H1 (cell line): ENCODE data around the gene GXYLT2. TPM values are rescaled to one million over a fixed set of nuclear protein-coding genes. Genes with fewer than 3 reads are reported as not detected.

Source experiments
- polyA plus RNA-seq, 7 experiments: library from polyadenylated mRNA; depleted of rRNA in 3 of 7; stranded (reverse) in 5 of 7; unstranded in 2 of 7; fragments of >200 nt in 5 of 7; fragments of 200-250 nt in 2 of 7; gene quantifications; 1 replicate in 5 of 7; 2 replicates in 1 of 7; 4 replicates in 1 of 7; pipeline versions ENCODE4 v1.2.1 to v1.2.3, GENCODE V29; 2011 to 2013; ENCODE audit warnings: missing spikeins in 2 of 7, mixed read lengths in 2 of 7
- small RNA-seq: library from polyadenylated mRNA; stranded (forward); fragments of <200 nt; extraction: miRNeasy Mini kit (QIAGEN cat#:217004); gene quantifications from one replicate; pipeline ENCODE3, GENCODE V24; 2013; ENCODE audit not compliant: insufficient read depth
- total RNA-seq: library from RNA; stranded (reverse); fragmentation: NEBNext Ultra II Directional; extraction: Animal tissue kit (Norgen Biotek cat#: 25700); gene quantifications from 2 replicates; pipeline ENCODE4 v1.2.1, GENCODE V29; 2021

Gene GXYLT2
- total and polyA plus RNA-seq, 2 of the 8 experiments (the other 6 are each of a cell fraction or from before 2014, with no cell fraction given) = 1.8 to 5.6 TPM

Small RNA genes lying within 50 kb of the gene (small RNA-seq; reads per million reads assigned to genes)
- not detected for gene RF00017

Other genes with a start within 250 kb of the GXYLT2 start
- 33.7 and 34.4 TPM in 2 replicates for gene SHQ1, start 39.6 kb upstream of the GXYLT2 start, total RNA-seq
- 7.5 and 10.7 TPM in 2 replicates for gene SHQ1, start 39.6 kb upstream of the GXYLT2 start, polyA plus RNA-seq (2011; rRNA removed)
- 89.9 and 91.9 TPM in 2 replicates for gene PPP4R2, start 108.8 kb downstream of the GXYLT2 start, total RNA-seq
- 4.5 and 11.5 TPM in 2 replicates for gene PPP4R2, start 108.8 kb downstream of the GXYLT2 start, polyA plus RNA-seq (2011; rRNA removed)
- 3.8 and 3.9 TPM in 2 replicates for gene EBLN2, start 173.6 kb downstream of the GXYLT2 start, total RNA-seq
- gene EBLN2, start 173.6 kb downstream of the GXYLT2 start, polyA plus RNA-seq (2011; rRNA removed) = 1.6 and 1.9 TPM in 2 replicates